ENCODE results near the gene HRG.

DNA sequence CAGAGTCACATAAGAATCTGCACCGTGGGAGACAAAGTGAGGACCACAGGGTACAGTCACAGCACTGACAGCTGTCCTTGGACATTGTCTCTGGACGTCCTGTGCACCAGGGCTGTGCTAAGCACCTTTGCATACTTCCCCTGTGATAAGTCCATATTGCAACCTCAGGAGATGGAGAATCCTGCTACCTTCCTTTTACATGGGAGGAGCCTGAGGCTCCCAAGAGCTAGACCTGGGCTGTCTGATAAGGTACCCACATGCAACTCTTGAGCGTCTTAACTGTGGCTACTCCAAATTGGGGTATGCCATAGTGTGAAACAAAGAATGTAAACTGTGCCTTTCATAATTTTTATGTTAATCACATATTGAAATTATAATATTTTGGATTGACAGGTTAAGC is 28.1 kb upstream of the HRG start:
- no peak for TF ChIP-seq EP300 (IDR thresholded peaks at IDR 0.05)
- TF ChIP-seq, protein P1, sequence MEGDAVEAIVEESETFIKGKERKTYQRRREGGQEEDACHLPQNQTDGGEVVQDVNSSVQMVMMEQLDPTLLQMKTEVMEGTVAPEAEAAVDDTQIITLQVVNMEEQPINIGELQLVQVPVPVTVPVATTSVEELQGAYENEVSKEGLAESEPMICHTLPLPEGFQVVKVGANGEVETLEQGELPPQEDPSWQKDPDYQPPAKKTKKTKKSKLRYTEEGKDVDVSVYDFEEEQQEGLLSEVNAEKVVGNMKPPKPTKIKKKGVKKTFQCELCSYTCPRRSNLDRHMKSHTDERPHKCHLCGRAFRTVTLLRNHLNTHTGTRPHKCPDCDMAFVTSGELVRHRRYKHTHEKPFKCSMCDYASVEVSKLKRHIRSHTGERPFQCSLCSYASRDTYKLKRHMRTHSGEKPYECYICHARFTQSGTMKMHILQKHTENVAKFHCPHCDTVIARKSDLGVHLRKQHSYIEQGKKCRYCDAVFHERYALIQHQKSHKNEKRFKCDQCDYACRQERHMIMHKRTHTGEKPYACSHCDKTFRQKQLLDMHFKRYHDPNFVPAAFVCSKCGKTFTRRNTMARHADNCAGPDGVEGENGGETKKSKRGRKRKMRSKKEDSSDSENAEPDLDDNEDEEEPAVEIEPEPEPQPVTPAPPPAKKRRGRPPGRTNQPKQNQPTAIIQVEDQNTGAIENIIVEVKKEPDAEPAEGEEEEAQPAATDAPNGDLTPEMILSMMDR (IDR thresholded peaks at IDR 0.05), result no peak

Data from upper lobe of left lung (tissue), 4 donors.